H9 (cell line): Measurements from ENCODE around the gene DIRAS3. TPM values are rescaled to one million over a fixed set of nuclear protein-coding genes. Genes with fewer than 3 reads are reported as not detected.

Experiments used
- DNase-seq: peaks from one replicate; pipeline ENCODE4 v3.0.0-alpha.2; 2017
- H2AFZ ChIP-seq: one replicate; pipeline ENCODE4 v1.6.1; 2013; ENCODE audit warnings: mild to moderate bottlenecking, low read length, control low read depth, moderate library complexity
- H2AK5ac ChIP-seq: 2 replicates; pipeline ENCODE4 v1.6.1; 2013; ENCODE audit warnings: low read length, control low read depth, mixed read lengths; ENCODE audit not compliant: insufficient read length
- H2BK120ac ChIP-seq: one replicate; pipeline ENCODE4 v1.6.1; 2013; ENCODE audit warnings: low read depth, mild to moderate bottlenecking, low read length, control low read depth, inconsistent platforms; ENCODE audit not compliant: poor library complexity, severe bottlenecking
- H2BK12ac ChIP-seq: 2 replicates; pipeline ENCODE4 v1.6.1; 2013; ENCODE audit warnings: low read length, control low read depth, mixed read lengths, low read depth; ENCODE audit not compliant: insufficient read length
- H2BK15ac ChIP-seq: 2 replicates; pipeline ENCODE4 v1.6.1; 2013; ENCODE audit warnings: low read depth, low read length, control low read depth
- H2BK20ac ChIP-seq: one replicate; pipeline ENCODE4 v1.6.1; 2013; ENCODE audit warnings: low read depth, mild to moderate bottlenecking, low read length, control low read depth, inconsistent platforms; ENCODE audit not compliant: poor library complexity, severe bottlenecking
- H2BK5ac ChIP-seq: 2 replicates; pipeline ENCODE4 v1.6.1; 2013; ENCODE audit warnings: low read length, control low read depth, mixed read lengths; ENCODE audit not compliant: insufficient read length
- H3K14ac ChIP-seq: 2 replicates; pipeline ENCODE4 v1.6.1; 2013; ENCODE audit warnings: low read length, control low read depth; ENCODE audit not compliant: insufficient read depth
- H3K18ac ChIP-seq: 2 replicates; pipeline ENCODE4 v1.6.1; 2013; ENCODE audit warnings: low read depth, mild to moderate bottlenecking, mixed read lengths, low read length, control low read depth; ENCODE audit not compliant: insufficient read length
- H3K23ac ChIP-seq: 2 replicates; pipeline ENCODE4 v1.6.1; 2013; ENCODE audit warnings: low read length, control low read depth, mixed read lengths, low read depth; ENCODE audit not compliant: insufficient read length
- H3K23me2 ChIP-seq: 2 replicates; pipeline ENCODE4 v1.6.1; 2013; ENCODE audit warnings: low read depth, mild to moderate bottlenecking, mixed read lengths, low read length, control low read depth; ENCODE audit not compliant: insufficient read length, poor library complexity, severe bottlenecking
- H3K27ac ChIP-seq: 2 replicates; pipeline ENCODE4 v1.5.1; 2013; ENCODE audit warnings: low read length, control low read depth, mixed read lengths, low read depth; ENCODE audit not compliant: insufficient read length
- H3K27me3 ChIP-seq: 2 replicates; pipeline ENCODE4 v1.6.1; 2013; ENCODE audit warnings: low read length, control low read depth, inconsistent platforms; ENCODE audit not compliant: insufficient read depth
- H3K4ac ChIP-seq: 2 replicates; pipeline ENCODE4 v1.6.1; 2013; ENCODE audit warnings: low read depth, mild to moderate bottlenecking, control low read depth, inconsistent platforms, low read length, moderate library complexity
- H3K4me1 ChIP-seq: 2 replicates; pipeline ENCODE4 v1.6.1; 2013; ENCODE audit warnings: low read length, control low read depth, inconsistent platforms; ENCODE audit not compliant: insufficient read depth
- H3K4me2 ChIP-seq: 2 replicates; pipeline ENCODE4 v1.6.1; 2013; ENCODE audit warnings: low read length, control low read depth, mixed read lengths; ENCODE audit not compliant: insufficient read length, insufficient read depth
- H3K56ac ChIP-seq: 2 replicates; pipeline ENCODE4 v1.6.1; 2013; ENCODE audit warnings: low read depth, mild to moderate bottlenecking, mixed read lengths, low read length, control low read depth; ENCODE audit not compliant: insufficient read length
- H3K79me1 ChIP-seq: 2 replicates; pipeline ENCODE4 v1.6.1; 2013; ENCODE audit warnings: low read depth, mild to moderate bottlenecking, moderate library complexity, low read length, control low read depth, inconsistent platforms; ENCODE audit not compliant: insufficient read depth, poor library complexity, severe bottlenecking
- H3K79me2 ChIP-seq: 2 replicates; pipeline ENCODE4 v1.6.1; 2013; ENCODE audit warnings: low read length, control low read depth, inconsistent platforms; ENCODE audit not compliant: insufficient read depth
- H3K9ac ChIP-seq: 2 replicates; pipeline ENCODE4 v1.6.1; 2013; ENCODE audit warnings: low read length, control low read depth, mixed read lengths; ENCODE audit not compliant: insufficient read length; ENCODE audit errors: extremely low read depth
- H3K9me3 ChIP-seq: one replicate; pipeline ENCODE4 v1.6.1; 2013; ENCODE audit warnings: low read depth, low read length, inconsistent platforms; ENCODE audit not compliant: control insufficient read depth
- H3T11ph ChIP-seq: one replicate; pipeline ENCODE4 v1.6.1; 2013; ENCODE audit warnings: mild to moderate bottlenecking, low read length, control low read depth, inconsistent platforms
- H4K20me1 ChIP-seq: one replicate; pipeline ENCODE4 v1.6.1; 2013; ENCODE audit not compliant: control insufficient read depth, insufficient read length, insufficient read depth
- H4K5ac ChIP-seq: 2 replicates; pipeline ENCODE4 v1.6.1; 2013; ENCODE audit warnings: low read depth, mild to moderate bottlenecking, mixed read lengths, low read length, control low read depth; ENCODE audit not compliant: insufficient read length
- H4K8ac ChIP-seq: replicated peaks from 2 replicates; pipeline ENCODE4 v1.6.1; 2013; ENCODE audit warnings: low read length, control low read depth, mixed read lengths, low read depth; ENCODE audit not compliant: insufficient read length
- H4K91ac ChIP-seq: 2 replicates; pipeline ENCODE4 v1.6.1; 2013; ENCODE audit warnings: low read depth, mild to moderate bottlenecking, moderate library complexity, mixed read lengths, low read length, control low read depth; ENCODE audit not compliant: insufficient read length
- H3K27ac Mint-ChIP-seq, 3 experiments: 2 replicates in 2 of 3; 3 replicates in 1 of 3; pipeline ENCODE4 v1.8.0; 2020 to 2021; ENCODE audit warnings: mixed read lengths in 3 of 3, mild to moderate bottlenecking in 1 of 3, moderate library complexity in 1 of 3
- H3K27me3 Mint-ChIP-seq: 2 replicates; pipeline ENCODE4 v1.8.0; 2021; ENCODE audit warnings: low read depth, mild to moderate bottlenecking, moderate library complexity, mixed read lengths
- H3K36me3 Mint-ChIP-seq, 3 experiments: 2 replicates in 2 of 3; 3 replicates in 1 of 3; pipeline ENCODE4 v1.8.0; 2020 to 2021; ENCODE audit warnings: low read depth in 3 of 3, mixed read lengths in 3 of 3; ENCODE audit not compliant: insufficient read depth in 1 of 3
- H3K4me1 Mint-ChIP-seq, 2 experiments: 2 replicates each; pipeline ENCODE4 v1.8.0; 2020; ENCODE audit warnings: mixed read lengths in 2 of 2
- H3K4me3 Mint-ChIP-seq, 2 experiments: 2 replicates in 1 of 2; 3 replicates in 1 of 2; pipeline ENCODE4 v1.8.0; 2020 to 2021; ENCODE audit warnings: mild to moderate bottlenecking in 2 of 2, mixed read lengths in 2 of 2, moderate library complexity in 1 of 2
- H3K9me3 Mint-ChIP-seq, 2 experiments: 2 replicates in 1 of 2; 3 replicates in 1 of 2; pipeline ENCODE4 v1.8.0; 2020; ENCODE audit warnings: mild to moderate bottlenecking in 2 of 2, mixed read lengths in 2 of 2, moderate library complexity in 1 of 2
- WGBS: extraction: QIAGEN DNeasy Blood & Tissue Kit; methylation state at CpG from one replicate; pipeline ENCODE4 v1.1.7; 2013; ENCODE audit warnings: missing lambda C conversion rate, low lambda C conversion rate, mixed read lengths; ENCODE audit not compliant: insufficient read length; ENCODE audit errors: extremely low coverage; 5-methylcytosine and 5-hydroxymethylcytosine counted together
- total RNA-seq: library from RNA; stranded (reverse); gene quantifications from 2 replicates; pipeline ENCODE4 v1.2.1, GENCODE V29; 2021
- TF ChIP-seq, protein P1 (sequence below): fragments of 200-600 bp; sonication (generic); conservative IDR thresholded peaks from 3 replicates; pipeline ENCODE4 v1.8.0; 2021; ENCODE audit warnings: antibody characterized with exemption, mild to moderate bottlenecking

Gene DIRAS3
- total RNA-seq, 1 experiment from 2014 or later: not detected

DNA sequence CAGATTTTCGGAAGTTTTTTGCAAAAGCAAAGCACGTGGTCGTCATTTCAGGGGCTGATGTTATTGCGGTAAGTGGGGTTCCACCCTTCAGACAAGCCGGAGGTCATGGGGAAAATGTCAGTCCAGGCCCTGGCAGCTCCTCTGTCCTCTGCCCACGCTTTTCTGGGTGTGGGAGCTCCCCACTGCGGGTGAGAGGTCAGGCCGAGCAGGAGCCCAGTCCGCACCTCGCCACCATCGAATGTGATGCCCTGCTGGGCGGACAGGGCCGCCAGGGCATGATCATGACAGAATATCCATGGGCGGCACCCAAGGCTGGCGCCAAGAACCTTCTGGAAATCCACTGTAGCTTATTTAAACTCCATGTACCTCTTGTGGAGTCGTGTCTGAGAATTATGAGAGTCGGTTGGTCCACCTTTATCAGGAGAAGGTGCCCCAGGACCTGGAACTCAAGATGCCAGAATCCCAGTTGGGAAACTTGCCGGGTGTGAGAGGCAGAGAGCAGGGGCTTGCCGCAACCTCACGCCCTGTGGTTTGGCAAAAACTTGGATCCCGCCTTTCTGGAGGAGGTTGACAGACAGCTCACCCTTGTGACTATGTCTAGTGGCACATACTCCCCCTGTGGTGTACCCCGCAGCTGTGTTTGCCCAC is 6.9 kb downstream of the DIRAS3 start:
- no peaks in the 10 kb centered on the region for H3K4me1 Mint-ChIP-seq
- Histone ChIP-seq H2BK12ac (no peak overlapping the region), H3K79me2 (no peaks in the 10 kb centered on the region), H3K4me1 (no peaks in the 10 kb centered on the region), H3K27me3 (no peaks in the 10 kb centered on the region), H4K20me1 (no peaks in the 10 kb centered on the region), H3K23me2 (no peaks in the 10 kb centered on the region), H3K23ac (no peak overlapping the region), H4K91ac (no peak overlapping the region), H3K56ac (no peak overlapping the region), H3K79me1 (no peaks in the 10 kb centered on the region), H2BK20ac (no peak overlapping the region), H2BK120ac (no peak overlapping the region), H3K14ac (no peak overlapping the region), H3K18ac (no peak overlapping the region), H4K8ac (no peak overlapping the region), H3K9me3 (no peaks in the 10 kb centered on the region), H3K27ac (no peak overlapping the region), H3K4ac (no peak overlapping the region), H3K4me2 (no peak overlapping the region), H2BK15ac (no peak overlapping the region), H2AK5ac (no peak overlapping the region), H2AFZ (no peak overlapping the region), H4K5ac (no peak overlapping the region), H2BK5ac (no peak overlapping the region), H3T11ph (no peak overlapping the region), H3K9ac (no peak overlapping the region)
- H3K36me3 Mint-ChIP-seq: no peaks in the 10 kb centered on the region
- H3K9me3 Mint-ChIP-seq: peaks cover 0 to 2% of the 10 kb centered on the region in 2 experiments; a peak in 3 of 5 replicates
- WGBS: no CpG with 5 or more reads among the region's 22 CpGs
- no peak overlapping the region for H3K4me3 Mint-ChIP-seq
- TF ChIP-seq, protein P1, sequence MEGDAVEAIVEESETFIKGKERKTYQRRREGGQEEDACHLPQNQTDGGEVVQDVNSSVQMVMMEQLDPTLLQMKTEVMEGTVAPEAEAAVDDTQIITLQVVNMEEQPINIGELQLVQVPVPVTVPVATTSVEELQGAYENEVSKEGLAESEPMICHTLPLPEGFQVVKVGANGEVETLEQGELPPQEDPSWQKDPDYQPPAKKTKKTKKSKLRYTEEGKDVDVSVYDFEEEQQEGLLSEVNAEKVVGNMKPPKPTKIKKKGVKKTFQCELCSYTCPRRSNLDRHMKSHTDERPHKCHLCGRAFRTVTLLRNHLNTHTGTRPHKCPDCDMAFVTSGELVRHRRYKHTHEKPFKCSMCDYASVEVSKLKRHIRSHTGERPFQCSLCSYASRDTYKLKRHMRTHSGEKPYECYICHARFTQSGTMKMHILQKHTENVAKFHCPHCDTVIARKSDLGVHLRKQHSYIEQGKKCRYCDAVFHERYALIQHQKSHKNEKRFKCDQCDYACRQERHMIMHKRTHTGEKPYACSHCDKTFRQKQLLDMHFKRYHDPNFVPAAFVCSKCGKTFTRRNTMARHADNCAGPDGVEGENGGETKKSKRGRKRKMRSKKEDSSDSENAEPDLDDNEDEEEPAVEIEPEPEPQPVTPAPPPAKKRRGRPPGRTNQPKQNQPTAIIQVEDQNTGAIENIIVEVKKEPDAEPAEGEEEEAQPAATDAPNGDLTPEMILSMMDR: no peak
- DNase-seq: no peak
- no peak overlapping the region for H3K27ac Mint-ChIP-seq
- peaks cover 28% of the 10 kb centered on the region for H3K27me3 Mint-ChIP-seq
